AG04450 (cell line): ENCODE results near the gene LMBRD2. TPM values are rescaled to one million over a fixed set of nuclear protein-coding genes. Genes with fewer than 3 reads are reported as not detected.
"Not testable (repeated sequence)": the region's sequence is repeated elsewhere in the genome, so short reads cannot be mapped to it uniquely, and the experiment has no call there.

Experiments used
- CTCF ChIA-PET: fragments of 300-600, 350-600 bp; formaldehyde crosslinking; extraction: SDS; loops from one replicate; lab custom pipeline; 2022; ENCODE audit warnings: antibody characterized with exemption, inconsistent platforms; lab: Charles Lee
- POLR2A ChIA-PET: fragments of 350-600 bp; formaldehyde crosslinking; extraction: SDS; loops from one replicate; lab custom pipeline; 2021; ENCODE audit warnings: antibody characterized with exemption, inconsistent platforms; lab: Yijun Ruan, JAX
- DNase-seq: peaks from one replicate; pipeline ENCODE4 v3.0.0-alpha.2; 2011; ENCODE audit warnings: low read depth, low spot score
- H3K27ac ChIP-seq: one replicate; pipeline ENCODE4 v1.5.1; 2012; ENCODE audit warnings: low read depth, low read length, control low read depth
- H3K27me3 ChIP-seq: one replicate; pipeline ENCODE4 v1.6.0; 2012; ENCODE audit warnings: low read length; ENCODE audit not compliant: control insufficient read depth, insufficient read depth
- H3K4me3 ChIP-seq: 2 replicates; pipeline ENCODE4 v1.5.1; 2011; ENCODE audit warnings: mild to moderate bottlenecking, low read depth, low read length, control low read depth
- H3K9me3 ChIP-seq: 2 replicates; pipeline ENCODE4 v1.5.1; 2012; ENCODE audit warnings: low read length; ENCODE audit not compliant: control insufficient read depth, insufficient read depth
- polyA minus RNA-seq: library from RNA; depleted of rRNA, polyadenylated mRNA; stranded (reverse); fragments of >200 nt; gene quantifications from 2 replicates; pipeline ENCODE4 v1.2.3, GENCODE V29; 2011; rRNA and poly(A)+ RNA removed
- polyA plus RNA-seq: library from polyadenylated mRNA; depleted of rRNA; stranded (reverse); fragments of >200 nt; gene quantifications from 2 replicates; pipeline ENCODE4 v1.2.3, GENCODE V29; 2011; rRNA removed
- TF ChIP-seq, protein P1 (sequence below): IDR thresholded peaks from 2 replicates; pipeline ENCODE4 v1.5.1; 2011; ENCODE audit warnings: low read depth, low read length, control low read depth, inconsistent platforms

Gene LMBRD2
- 4.1 and 5.3 TPM in 2 replicates for polyA plus RNA-seq
- 4.5 and 10.1 TPM in 2 replicates for polyA minus RNA-seq

DNA sequence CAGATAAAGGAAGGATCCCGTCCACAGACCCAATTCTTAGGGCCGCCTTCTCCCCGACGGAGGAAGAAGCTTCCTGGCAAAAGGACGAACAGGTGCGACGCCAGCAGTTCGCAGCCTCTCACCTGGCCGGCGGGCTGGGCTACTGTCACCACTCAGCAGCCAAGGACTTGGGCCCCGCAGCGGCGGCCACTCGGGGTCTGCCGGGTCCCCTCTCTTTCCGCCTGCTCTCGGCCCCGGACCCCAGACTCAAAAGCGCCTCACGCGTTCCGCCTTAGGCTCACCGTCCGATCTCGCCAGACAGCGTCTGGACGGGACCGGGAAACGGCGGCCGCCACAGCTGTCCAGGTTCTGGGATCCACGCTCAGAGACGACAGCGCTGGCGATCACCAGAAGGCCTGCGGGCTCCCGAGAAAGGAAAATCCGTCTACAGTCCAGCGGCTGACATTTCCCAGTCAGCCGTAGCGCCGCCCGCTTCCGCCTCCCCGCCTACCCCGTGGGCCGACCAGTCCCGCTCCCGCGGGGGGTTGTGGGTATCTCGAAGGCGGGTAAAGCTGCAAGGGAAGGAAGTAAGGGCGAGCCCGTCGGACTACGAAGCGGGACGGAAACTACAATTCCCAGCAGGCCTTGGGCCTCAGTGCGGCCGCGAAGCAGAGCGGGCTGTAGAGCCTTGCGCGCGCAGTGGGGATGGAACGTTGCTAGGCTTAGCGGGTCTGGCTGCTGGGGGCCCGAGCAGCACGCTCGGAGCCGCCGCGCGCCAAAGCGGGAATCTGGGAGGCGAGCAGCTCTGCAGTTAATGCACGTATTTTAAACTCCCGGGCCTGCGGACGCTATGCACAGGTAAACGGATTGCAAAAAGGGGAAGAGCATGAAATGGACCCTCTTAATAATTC is at the start of gene LMBRD2, which contains the start of gene SKP2:
Gene LMBRD2 (minus strand): TSS at position 454 of the 890 bp plus-strand sequence. CDS start 8,538 bp downstream, outside the sequence.
Gene SKP2 (plus strand): TSS at position 678 of the 890 bp plus-strand sequence. CDS start 152 bp downstream, at position 830.
- peak within 1 kb of the TSS; percentile 84 for H3K4me3 ChIP-seq
- TF ChIP-seq, protein P1, sequence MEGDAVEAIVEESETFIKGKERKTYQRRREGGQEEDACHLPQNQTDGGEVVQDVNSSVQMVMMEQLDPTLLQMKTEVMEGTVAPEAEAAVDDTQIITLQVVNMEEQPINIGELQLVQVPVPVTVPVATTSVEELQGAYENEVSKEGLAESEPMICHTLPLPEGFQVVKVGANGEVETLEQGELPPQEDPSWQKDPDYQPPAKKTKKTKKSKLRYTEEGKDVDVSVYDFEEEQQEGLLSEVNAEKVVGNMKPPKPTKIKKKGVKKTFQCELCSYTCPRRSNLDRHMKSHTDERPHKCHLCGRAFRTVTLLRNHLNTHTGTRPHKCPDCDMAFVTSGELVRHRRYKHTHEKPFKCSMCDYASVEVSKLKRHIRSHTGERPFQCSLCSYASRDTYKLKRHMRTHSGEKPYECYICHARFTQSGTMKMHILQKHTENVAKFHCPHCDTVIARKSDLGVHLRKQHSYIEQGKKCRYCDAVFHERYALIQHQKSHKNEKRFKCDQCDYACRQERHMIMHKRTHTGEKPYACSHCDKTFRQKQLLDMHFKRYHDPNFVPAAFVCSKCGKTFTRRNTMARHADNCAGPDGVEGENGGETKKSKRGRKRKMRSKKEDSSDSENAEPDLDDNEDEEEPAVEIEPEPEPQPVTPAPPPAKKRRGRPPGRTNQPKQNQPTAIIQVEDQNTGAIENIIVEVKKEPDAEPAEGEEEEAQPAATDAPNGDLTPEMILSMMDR = no peak
- no peak within 1 kb of the TSS for H3K27ac ChIP-seq
- POLR2A ChIA-PET = interaction anchor here (0.6 to 1.5 kb wide), 3 partner anchors 19 to 292 kb away, joined by 3 to 5 read pairs (median 5); partner anchors contain the start of gene NADK2
- CTCF ChIA-PET = interaction anchor here (0.8 to 3.7 kb wide), 7 partner anchors 18 to 544 kb away, joined by 3 to 31 read pairs (median 4); partner anchors contain the start of gene NADK2
- no peaks in the 10 kb centered on the region for H3K27me3 ChIP-seq
- peak; percentile 94 for DNase-seq
- H3K9me3 ChIP-seq = 0 out of 2 replicates have a peak, but pooled peaks cover 2% of the 10 kb centered on the region

- ChIA-PET POLR2A (no interaction called here), CTCF (interaction anchor here (2.4 kb wide), 1 partner anchor 491 kb away, joined by 8 read pairs; no protein-coding TSS in a partner anchor)
- TF ChIP-seq, protein P1 = no peak
- H3K4me3 ChIP-seq = no peak overlapping the region
- DNase-seq = no peak
- H3K27me3 ChIP-seq = no peaks in the 10 kb centered on the region
- no peak overlapping the region for H3K27ac ChIP-seq
- no peaks in the 10 kb centered on the region for H3K9me3 ChIP-seq
Measured at GRCh38 chr5:36200513-36200912, 48.8 kb upstream of the LMBRD2 start.

DNA sequence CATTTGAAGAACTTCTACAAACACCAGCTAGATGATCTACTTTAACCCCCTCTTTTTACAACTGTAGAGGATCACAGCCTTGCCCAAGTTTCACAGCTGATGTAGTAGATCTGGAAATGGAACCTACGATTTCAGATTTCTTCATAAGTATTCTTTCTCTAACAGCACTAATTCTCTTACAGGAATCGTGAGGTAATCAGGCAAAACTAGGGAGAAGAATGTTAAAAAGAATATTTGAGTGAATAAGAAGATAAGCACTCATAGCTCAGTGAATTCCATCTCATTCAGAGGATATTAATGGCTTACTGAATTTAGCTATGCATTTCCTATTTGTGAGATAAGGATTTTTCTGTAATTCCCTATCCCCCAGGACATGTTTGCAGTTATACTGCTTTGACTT is 47.9 kb upstream of the LMBRD2 start:
- TF ChIP-seq, protein P1 = no peak
- H3K9me3 ChIP-seq = no peaks in the 10 kb centered on the region
- H3K4me3 ChIP-seq = no peak overlapping the region
- no peak overlapping the region for H3K27ac ChIP-seq
- CTCF ChIA-PET = interaction anchor here (2.6 kb wide), 1 partner anchor 22 kb away, joined by 17 read pairs; no protein-coding TSS in a partner anchor
- POLR2A ChIA-PET = no interaction called here
- H3K27me3 ChIP-seq = no peaks in the 10 kb centered on the region
- DNase-seq = no peak

DNA sequence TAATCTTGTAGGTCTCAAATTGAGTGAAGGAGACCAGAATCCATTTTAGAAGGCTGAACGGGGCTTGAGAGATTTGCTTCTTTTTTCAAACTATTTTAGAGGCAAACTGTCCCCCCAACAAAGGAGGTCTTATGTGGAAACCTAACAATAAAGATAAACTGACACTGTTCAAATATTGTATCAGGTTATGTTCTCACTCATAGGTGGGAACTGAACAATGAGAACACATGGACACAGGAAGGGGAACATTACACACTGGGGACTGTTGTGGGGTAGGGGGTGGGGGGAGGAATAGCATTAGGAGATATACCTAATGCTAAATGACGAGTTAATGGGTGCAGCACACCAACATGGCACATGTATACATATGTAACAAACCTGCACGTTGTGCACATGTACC is 47.1 kb upstream of the LMBRD2 start:
- CTCF ChIA-PET = interaction anchor here (2.6 kb wide), 1 partner anchor 21 kb away, joined by 17 read pairs; no protein-coding TSS in a partner anchor
- POLR2A ChIA-PET = not testable (repeated sequence)

DNA sequence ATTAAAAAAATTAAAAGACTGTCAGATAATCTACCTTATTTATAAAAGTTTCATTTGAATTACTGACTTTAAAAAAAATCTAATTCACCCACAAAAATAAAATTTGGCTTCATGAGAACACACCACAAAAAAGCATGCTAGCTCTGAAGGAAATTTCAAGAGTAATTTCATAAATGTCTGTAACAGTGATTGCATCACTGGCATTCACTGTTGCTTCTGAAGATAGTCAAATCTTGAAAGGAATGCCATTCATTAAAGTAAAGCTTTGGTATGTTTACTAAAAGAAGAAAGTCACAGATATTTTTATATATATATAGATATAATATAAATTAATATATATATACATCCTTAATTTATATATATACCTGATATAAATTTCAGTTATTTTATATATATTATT is 46.6 kb upstream of the LMBRD2 start:
- TF ChIP-seq, protein P1 = no peak
- no peak for DNase-seq
- Histone ChIP-seq H3K27me3 (no peaks in the 10 kb centered on the region), H3K27ac (no peak overlapping the region), H3K4me3 (no peak overlapping the region), H3K9me3 (no peaks in the 10 kb centered on the region)
- ChIA-PET CTCF (interaction anchor here (2.6 kb wide), 1 partner anchor 20 kb away, joined by 17 read pairs; no protein-coding TSS in a partner anchor), POLR2A (no interaction called here)

More for the DNA sequence above, 47.1 kb upstream of the LMBRD2 start:
- H3K9me3 ChIP-seq, H3K4me3 ChIP-seq, H3K27me3 ChIP-seq, H3K27ac ChIP-seq, DNase-seq: not testable (repeated sequence)
